H9 (cell line): ENCODE measurements around the gene TAOK1. TPM values are rescaled to one million over a fixed set of nuclear protein-coding genes. Genes with fewer than 3 reads are reported as not detected.

ENCODE experiments used
- DNase-seq: peaks from one replicate; pipeline ENCODE4 v3.0.0-alpha.2; 2017
- H2AFZ ChIP-seq: one replicate; pipeline ENCODE4 v1.6.1; 2013; ENCODE audit warnings: mild to moderate bottlenecking, low read length, control low read depth, moderate library complexity
- H2AK5ac ChIP-seq: 2 replicates; pipeline ENCODE4 v1.6.1; 2013; ENCODE audit warnings: low read length, control low read depth, mixed read lengths; ENCODE audit not compliant: insufficient read length
- H2BK120ac ChIP-seq: one replicate; pipeline ENCODE4 v1.6.1; 2013; ENCODE audit warnings: low read depth, mild to moderate bottlenecking, low read length, control low read depth, inconsistent platforms; ENCODE audit not compliant: poor library complexity, severe bottlenecking
- H2BK12ac ChIP-seq: 2 replicates; pipeline ENCODE4 v1.6.1; 2013; ENCODE audit warnings: low read length, control low read depth, mixed read lengths, low read depth; ENCODE audit not compliant: insufficient read length
- H2BK15ac ChIP-seq: 2 replicates; pipeline ENCODE4 v1.6.1; 2013; ENCODE audit warnings: low read depth, low read length, control low read depth
- H2BK20ac ChIP-seq: one replicate; pipeline ENCODE4 v1.6.1; 2013; ENCODE audit warnings: low read depth, mild to moderate bottlenecking, low read length, control low read depth, inconsistent platforms; ENCODE audit not compliant: poor library complexity, severe bottlenecking
- H2BK5ac ChIP-seq: 2 replicates; pipeline ENCODE4 v1.6.1; 2013; ENCODE audit warnings: low read length, control low read depth, mixed read lengths; ENCODE audit not compliant: insufficient read length
- H3K14ac ChIP-seq: 2 replicates; pipeline ENCODE4 v1.6.1; 2013; ENCODE audit warnings: low read length, control low read depth; ENCODE audit not compliant: insufficient read depth
- H3K18ac ChIP-seq: 2 replicates; pipeline ENCODE4 v1.6.1; 2013; ENCODE audit warnings: low read depth, mild to moderate bottlenecking, mixed read lengths, low read length, control low read depth; ENCODE audit not compliant: insufficient read length
- H3K23ac ChIP-seq: 2 replicates; pipeline ENCODE4 v1.6.1; 2013; ENCODE audit warnings: low read length, control low read depth, mixed read lengths, low read depth; ENCODE audit not compliant: insufficient read length
- H3K23me2 ChIP-seq: 2 replicates; pipeline ENCODE4 v1.6.1; 2013; ENCODE audit warnings: low read depth, mild to moderate bottlenecking, mixed read lengths, low read length, control low read depth; ENCODE audit not compliant: insufficient read length, poor library complexity, severe bottlenecking
- H3K27ac ChIP-seq: 2 replicates; pipeline ENCODE4 v1.5.1; 2013; ENCODE audit warnings: low read length, control low read depth, mixed read lengths, low read depth; ENCODE audit not compliant: insufficient read length
- H3K27me3 ChIP-seq: 2 replicates; pipeline ENCODE4 v1.6.1; 2013; ENCODE audit warnings: low read length, control low read depth, inconsistent platforms; ENCODE audit not compliant: insufficient read depth
- H3K4ac ChIP-seq: 2 replicates; pipeline ENCODE4 v1.6.1; 2013; ENCODE audit warnings: low read depth, mild to moderate bottlenecking, control low read depth, inconsistent platforms, low read length, moderate library complexity
- H3K4me1 ChIP-seq: 2 replicates; pipeline ENCODE4 v1.6.1; 2013; ENCODE audit warnings: low read length, control low read depth, inconsistent platforms; ENCODE audit not compliant: insufficient read depth
- H3K4me2 ChIP-seq: 2 replicates; pipeline ENCODE4 v1.6.1; 2013; ENCODE audit warnings: low read length, control low read depth, mixed read lengths; ENCODE audit not compliant: insufficient read length, insufficient read depth
- H3K56ac ChIP-seq: 2 replicates; pipeline ENCODE4 v1.6.1; 2013; ENCODE audit warnings: low read depth, mild to moderate bottlenecking, mixed read lengths, low read length, control low read depth; ENCODE audit not compliant: insufficient read length
- H3K79me1 ChIP-seq: 2 replicates; pipeline ENCODE4 v1.6.1; 2013; ENCODE audit warnings: low read depth, mild to moderate bottlenecking, moderate library complexity, low read length, control low read depth, inconsistent platforms; ENCODE audit not compliant: insufficient read depth, poor library complexity, severe bottlenecking
- H3K79me2 ChIP-seq: 2 replicates; pipeline ENCODE4 v1.6.1; 2013; ENCODE audit warnings: low read length, control low read depth, inconsistent platforms; ENCODE audit not compliant: insufficient read depth
- H3K9ac ChIP-seq: 2 replicates; pipeline ENCODE4 v1.6.1; 2013; ENCODE audit warnings: low read length, control low read depth, mixed read lengths; ENCODE audit not compliant: insufficient read length; ENCODE audit errors: extremely low read depth
- H3K9me3 ChIP-seq: one replicate; pipeline ENCODE4 v1.6.1; 2013; ENCODE audit warnings: low read depth, low read length, inconsistent platforms; ENCODE audit not compliant: control insufficient read depth
- H3T11ph ChIP-seq: one replicate; pipeline ENCODE4 v1.6.1; 2013; ENCODE audit warnings: mild to moderate bottlenecking, low read length, control low read depth, inconsistent platforms
- H4K20me1 ChIP-seq: one replicate; pipeline ENCODE4 v1.6.1; 2013; ENCODE audit not compliant: control insufficient read depth, insufficient read length, insufficient read depth
- H4K5ac ChIP-seq: 2 replicates; pipeline ENCODE4 v1.6.1; 2013; ENCODE audit warnings: low read depth, mild to moderate bottlenecking, mixed read lengths, low read length, control low read depth; ENCODE audit not compliant: insufficient read length
- H4K8ac ChIP-seq: replicated peaks from 2 replicates; pipeline ENCODE4 v1.6.1; 2013; ENCODE audit warnings: low read length, control low read depth, mixed read lengths, low read depth; ENCODE audit not compliant: insufficient read length
- H4K91ac ChIP-seq: 2 replicates; pipeline ENCODE4 v1.6.1; 2013; ENCODE audit warnings: low read depth, mild to moderate bottlenecking, moderate library complexity, mixed read lengths, low read length, control low read depth; ENCODE audit not compliant: insufficient read length
- H3K27ac Mint-ChIP-seq, 3 experiments: 2 replicates in 2 of 3; 3 replicates in 1 of 3; pipeline ENCODE4 v1.8.0; 2020 to 2021; ENCODE audit warnings: mixed read lengths in 3 of 3, mild to moderate bottlenecking in 1 of 3, moderate library complexity in 1 of 3
- H3K27me3 Mint-ChIP-seq: 2 replicates; pipeline ENCODE4 v1.8.0; 2021; ENCODE audit warnings: low read depth, mild to moderate bottlenecking, moderate library complexity, mixed read lengths
- H3K36me3 Mint-ChIP-seq, 3 experiments: 2 replicates in 2 of 3; 3 replicates in 1 of 3; pipeline ENCODE4 v1.8.0; 2020 to 2021; ENCODE audit warnings: low read depth in 3 of 3, mixed read lengths in 3 of 3; ENCODE audit not compliant: insufficient read depth in 1 of 3
- H3K4me1 Mint-ChIP-seq, 2 experiments: 2 replicates each; pipeline ENCODE4 v1.8.0; 2020; ENCODE audit warnings: mixed read lengths in 2 of 2
- H3K4me3 Mint-ChIP-seq, 2 experiments: 2 replicates in 1 of 2; 3 replicates in 1 of 2; pipeline ENCODE4 v1.8.0; 2020 to 2021; ENCODE audit warnings: mild to moderate bottlenecking in 2 of 2, mixed read lengths in 2 of 2, moderate library complexity in 1 of 2
- H3K9me3 Mint-ChIP-seq, 2 experiments: 2 replicates in 1 of 2; 3 replicates in 1 of 2; pipeline ENCODE4 v1.8.0; 2020; ENCODE audit warnings: mild to moderate bottlenecking in 2 of 2, mixed read lengths in 2 of 2, moderate library complexity in 1 of 2
- WGBS: extraction: QIAGEN DNeasy Blood & Tissue Kit; methylation state at CpG from one replicate; pipeline ENCODE4 v1.1.7; 2013; ENCODE audit warnings: missing lambda C conversion rate, low lambda C conversion rate, mixed read lengths; ENCODE audit not compliant: insufficient read length; ENCODE audit errors: extremely low coverage; 5-methylcytosine and 5-hydroxymethylcytosine counted together
- total RNA-seq: library from RNA; stranded (reverse); gene quantifications from 2 replicates; pipeline ENCODE4 v1.2.1, GENCODE V29; 2021
- TF ChIP-seq, protein P1 (sequence below): fragments of 200-600 bp; sonication (generic); conservative IDR thresholded peaks from 3 replicates; pipeline ENCODE4 v1.8.0; 2021; ENCODE audit warnings: antibody characterized with exemption, mild to moderate bottlenecking

The TAOK1 gene
- total RNA-seq, 1 experiment from 2014 or later, result 93.0 TPM

DNA sequence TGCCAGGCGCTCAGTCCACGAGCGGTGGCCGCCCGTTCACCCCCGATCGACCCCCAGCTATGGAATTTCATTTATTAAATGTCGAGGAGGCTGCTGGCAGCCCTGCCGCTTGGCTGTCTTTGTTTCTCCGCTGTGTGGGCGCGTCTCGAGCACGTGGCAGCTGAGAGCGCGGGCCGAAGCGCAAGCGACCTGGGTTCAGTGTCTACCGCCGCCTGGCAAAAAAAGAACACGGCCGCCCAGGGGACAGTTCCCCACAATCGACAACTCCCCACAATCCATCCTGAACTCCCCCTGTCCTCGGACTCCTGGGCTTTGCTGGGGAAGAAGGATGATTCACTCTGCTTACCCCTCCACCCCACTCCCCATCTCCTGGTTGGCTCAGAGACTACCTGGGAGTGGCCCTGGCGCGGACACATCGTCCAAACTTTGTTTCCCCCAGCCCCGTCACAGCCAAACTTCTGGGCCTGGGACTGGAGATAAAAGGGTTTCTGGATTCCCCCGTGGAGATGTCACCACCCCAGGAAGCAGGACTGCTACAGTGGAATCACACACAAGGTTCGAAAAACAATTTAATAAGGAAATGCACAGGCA is 201.1 kb downstream of the TAOK1 start:
- Histone ChIP-seq H4K5ac (no peak overlapping the region), H3K14ac (no peak overlapping the region), H4K20me1 (no peaks in the 10 kb centered on the region), H3K27ac (no peak overlapping the region), H3K79me1 (no peaks in the 10 kb centered on the region), H3K56ac (no peak overlapping the region), H2BK5ac (no peak overlapping the region), H3K4ac (no peak overlapping the region), H2AK5ac (no peak overlapping the region), H3K23ac (no peak overlapping the region), H2BK15ac (no peak overlapping the region), H3K4me2 (peak overlapping the region; percentile 69), H4K91ac (no peak overlapping the region), H2BK20ac (no peak overlapping the region), H4K8ac (no peak overlapping the region), H2AFZ (peak overlapping the region; percentile 79), H2BK120ac (no peak overlapping the region), H3K79me2 (peaks cover 20% of the 10 kb centered on the region; the same call in 1 of the 2 replicates), H3K4me1 (peaks cover 5% of the 10 kb centered on the region; the same call in 1 of the 2 replicates), H3K9ac (no peak overlapping the region), H3K18ac (no peak overlapping the region), H3K27me3 (no peaks in the 10 kb centered on the region), H2BK12ac (no peak overlapping the region), H3K23me2 (peaks cover 37% of the 10 kb centered on the region), H3T11ph (no peak overlapping the region), H3K9me3 (no peaks in the 10 kb centered on the region)
- WGBS, result no CpG with 5 or more reads among the region's 31 CpGs
- peaks cover 0 to 1% (median 0%) of the 10 kb centered on the region in 3 experiments; a peak in 1 of 7 replicates for H3K36me3 Mint-ChIP-seq
- peaks cover 42 to 60% of the 10 kb centered on the region in 2 experiments for H3K4me1 Mint-ChIP-seq
- H3K4me3 Mint-ChIP-seq, result peak overlapping the region; percentile 81 to 90
- no peak for DNase-seq
- H3K27ac Mint-ChIP-seq, result peak overlapping the region; percentile 28 to 95 (median 87); a peak in 5 of 7 replicates
- H3K9me3 Mint-ChIP-seq, result no peaks in the 10 kb centered on the region
- H3K27me3 Mint-ChIP-seq, result peaks cover 5% of the 10 kb centered on the region
- TF ChIP-seq, protein P1, sequence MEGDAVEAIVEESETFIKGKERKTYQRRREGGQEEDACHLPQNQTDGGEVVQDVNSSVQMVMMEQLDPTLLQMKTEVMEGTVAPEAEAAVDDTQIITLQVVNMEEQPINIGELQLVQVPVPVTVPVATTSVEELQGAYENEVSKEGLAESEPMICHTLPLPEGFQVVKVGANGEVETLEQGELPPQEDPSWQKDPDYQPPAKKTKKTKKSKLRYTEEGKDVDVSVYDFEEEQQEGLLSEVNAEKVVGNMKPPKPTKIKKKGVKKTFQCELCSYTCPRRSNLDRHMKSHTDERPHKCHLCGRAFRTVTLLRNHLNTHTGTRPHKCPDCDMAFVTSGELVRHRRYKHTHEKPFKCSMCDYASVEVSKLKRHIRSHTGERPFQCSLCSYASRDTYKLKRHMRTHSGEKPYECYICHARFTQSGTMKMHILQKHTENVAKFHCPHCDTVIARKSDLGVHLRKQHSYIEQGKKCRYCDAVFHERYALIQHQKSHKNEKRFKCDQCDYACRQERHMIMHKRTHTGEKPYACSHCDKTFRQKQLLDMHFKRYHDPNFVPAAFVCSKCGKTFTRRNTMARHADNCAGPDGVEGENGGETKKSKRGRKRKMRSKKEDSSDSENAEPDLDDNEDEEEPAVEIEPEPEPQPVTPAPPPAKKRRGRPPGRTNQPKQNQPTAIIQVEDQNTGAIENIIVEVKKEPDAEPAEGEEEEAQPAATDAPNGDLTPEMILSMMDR, result no peak
